H1 (cell line): ENCODE results near the gene SBF2. TPM values are rescaled to one million over a fixed set of nuclear protein-coding genes. Genes with fewer than 3 reads are reported as not detected.

Source experiments
- CTCF ChIA-PET: fragments of 300-600 bp; sonication (Branson Sonifier 250); formaldehyde crosslinking; loops from one replicate; lab custom pipeline; 2021; ENCODE audit not compliant: partially characterized antibody; lab: Charles Lee
- POLR2A ChIA-PET: fragments of 300-600 bp; sonication (Branson Sonifier 250); formaldehyde crosslinking; loops from one replicate; lab custom pipeline; 2021; ENCODE audit warnings: inconsistent platforms; ENCODE audit not compliant: partially characterized antibody; lab: Charles Lee
- DNase-seq, 2 experiments: peaks; one replicate each; pipeline versions ENCODE4 v3.0.0 to v3.0.0-alpha.2; 2010 to 2022; ENCODE audit warnings: low spot score in 2 of 2, low read depth in 1 of 2, mixed read lengths in 1 of 2
- FAIRE-seq: peaks from 2 replicates; lab custom pipeline; 2011; peaks lifted over from hg19 to GRCh38; lab: Jason Lieb, UNC
- H2AFZ ChIP-seq: 2 replicates; pipeline ENCODE4 v1.8.1; 2012; ENCODE audit warnings: low read length, inconsistent platforms
- H2AK5ac ChIP-seq: 2 replicates; pipeline ENCODE4 v1.6.1; 2013; ENCODE audit warnings: low read depth, low read length
- H2BK120ac ChIP-seq: replicated peaks from 2 replicates; pipeline ENCODE3; 2013; ENCODE audit warnings: low read depth, low read length, inconsistent platforms
- H2BK12ac ChIP-seq: 2 replicates; pipeline ENCODE4 v1.6.1; 2013; ENCODE audit warnings: low read depth, low read length
- H2BK15ac ChIP-seq: 2 replicates; pipeline ENCODE4 v1.6.1; 2013; ENCODE audit warnings: low read length
- H2BK20ac ChIP-seq: 2 replicates; pipeline ENCODE4 v1.6.1; 2013; ENCODE audit warnings: low read length
- H2BK5ac ChIP-seq: 2 replicates; pipeline ENCODE4 v1.6.1; 2013; ENCODE audit warnings: low read depth, low read length
- H3K14ac ChIP-seq: 2 replicates; pipeline ENCODE4 v1.6.1; 2013; ENCODE audit warnings: inconsistent platforms; ENCODE audit not compliant: insufficient read length
- H3K18ac ChIP-seq: 2 replicates; pipeline ENCODE4 v1.6.1; 2013; ENCODE audit warnings: low read length; ENCODE audit errors: extremely low read depth
- H3K23ac ChIP-seq: 2 replicates; pipeline ENCODE4 v1.6.1; 2013; ENCODE audit warnings: inconsistent platforms; ENCODE audit not compliant: insufficient read length
- H3K23me2 ChIP-seq: 2 replicates; pipeline ENCODE4 v1.6.1; 2013; ENCODE audit warnings: low read depth, low read length
- H3K27ac ChIP-seq: 2 replicates; pipeline ENCODE4 v1.6.1; 2011; ENCODE audit warnings: low read depth, low read length, inconsistent platforms
- H3K27me3 ChIP-seq, 4 experiments: replicated peaks in 1 of 4; 1 replicate in 1 of 4; 2 replicates in 3 of 4; pipeline versions ENCODE4 v1.6.1 to v1.8.1; 2011 to 2013; ENCODE audit warnings: low read length in 3 of 4, mild to moderate bottlenecking in 3 of 4, inconsistent platforms in 2 of 4, mixed read lengths in 2 of 4, moderate library complexity in 1 of 4; ENCODE audit not compliant: control insufficient read depth in 3 of 4, insufficient read depth in 3 of 4; ENCODE audit errors: extremely low read depth in 1 of 4
- H3K36me3 ChIP-seq, 4 experiments: 2 replicates each; pipeline versions ENCODE4 v1.6.1 to v1.8.1; 2011 to 2013; ENCODE audit warnings: mild to moderate bottlenecking in 4 of 4, low read length in 3 of 4, moderate library complexity in 2 of 4, control low read depth in 1 of 4, inconsistent platforms in 1 of 4; ENCODE audit not compliant: insufficient read depth in 4 of 4, control insufficient read depth in 2 of 4
- H3K4ac ChIP-seq: replicated peaks from 2 replicates; pipeline ENCODE3; 2013; ENCODE audit warnings: low read length, low read depth, mixed read lengths, inconsistent platforms; ENCODE audit not compliant: insufficient read length
- H3K4me1 ChIP-seq, 4 experiments: replicated peaks in 1 of 4; 1 replicate in 1 of 4; 2 replicates in 3 of 4; pipeline versions ENCODE4 v1.6.1 to v1.8.1; 2011 to 2013; ENCODE audit warnings: low read length in 3 of 4, inconsistent platforms in 2 of 4, mixed read lengths in 1 of 4; ENCODE audit not compliant: insufficient read depth in 4 of 4, control insufficient read depth in 3 of 4
- H3K4me2 ChIP-seq, 2 experiments: 2 replicates each; pipeline versions ENCODE4 v1.6.1 to v1.8.1; 2011 to 2013; ENCODE audit warnings: low read depth in 2 of 2, low read length in 2 of 2, control low read depth in 1 of 2, inconsistent platforms in 1 of 2, mild to moderate bottlenecking in 1 of 2; ENCODE audit not compliant: insufficient read depth in 1 of 2
- H3K4me3 ChIP-seq, 4 experiments: fragments of 200-600, 300-600 bp in 1 of 4; sonication (generic), shearing (Covaris generic), sonication (Bioruptor Twin) in 1 of 4; 2 replicates each; pipeline versions ENCODE4 v1.5.1 to v1.8.1; 2011 to 2016; ENCODE audit warnings: low read length in 4 of 4, low read depth in 3 of 4, control low read depth in 2 of 4, inconsistent platforms in 2 of 4, mild to moderate bottlenecking in 2 of 4, mixed read lengths in 1 of 4, moderate library complexity in 1 of 4; ENCODE audit not compliant: insufficient read depth in 2 of 4; ENCODE audit errors: extremely low read depth in 1 of 4
- H3K56ac ChIP-seq: replicated peaks from 2 replicates; pipeline ENCODE3; 2013; ENCODE audit warnings: low read depth, mild to moderate bottlenecking, mixed read lengths, low read length, inconsistent platforms; ENCODE audit not compliant: insufficient read length
- H3K79me1 ChIP-seq: 2 replicates; pipeline ENCODE4 v1.6.1; 2013; ENCODE audit warnings: low read depth, low read length, control low read depth
- H3K79me2 ChIP-seq, 2 experiments: 2 replicates each; pipeline versions ENCODE4 v1.6.1 to v1.8.1; 2012 to 2013; ENCODE audit warnings: low read length in 2 of 2, mild to moderate bottlenecking in 2 of 2, inconsistent platforms in 1 of 2; ENCODE audit not compliant: insufficient read depth in 2 of 2, control insufficient read depth in 1 of 2
- H3K9ac ChIP-seq, 4 experiments: replicated peaks in 1 of 4; 1 replicate in 1 of 4; 2 replicates in 3 of 4; pipeline versions ENCODE4 v1.6.1 to v1.8.1; 2011 to 2013; ENCODE audit warnings: low read depth in 3 of 4, low read length in 3 of 4, control low read depth in 2 of 4, mild to moderate bottlenecking in 2 of 4, moderate library complexity in 2 of 4, inconsistent platforms in 1 of 4; ENCODE audit errors: extremely low read depth in 1 of 4
- H3K9me3 ChIP-seq, 2 experiments: 2 replicates each; pipeline versions ENCODE4 v1.6.1 to v1.8.1; 2012 to 2013; ENCODE audit warnings: mild to moderate bottlenecking in 2 of 2, moderate library complexity in 2 of 2, control low read depth in 1 of 2, inconsistent platforms in 1 of 2, low read depth in 1 of 2, low read length in 1 of 2, mixed read lengths in 1 of 2; ENCODE audit not compliant: insufficient read depth in 2 of 2
- H4K20me1 ChIP-seq, 2 experiments: replicated peaks in 1 of 2; 2 replicates each; pipeline versions ENCODE3 to v1.8.1; 2011 to 2013; ENCODE audit warnings: inconsistent platforms in 2 of 2, low read length in 2 of 2, mild to moderate bottlenecking in 1 of 2; ENCODE audit not compliant: insufficient read depth in 2 of 2, control insufficient read depth in 1 of 2
- H4K5ac ChIP-seq: 2 replicates; pipeline ENCODE4 v1.6.1; 2013; ENCODE audit warnings: low read length, low read depth, mixed read lengths, inconsistent platforms; ENCODE audit not compliant: insufficient read length
- H4K8ac ChIP-seq: 2 replicates; pipeline ENCODE4 v1.8.0; 2013; ENCODE audit warnings: mild to moderate bottlenecking, moderate library complexity, low read length, inconsistent platforms; ENCODE audit not compliant: insufficient read depth; ENCODE audit errors: extremely low read depth
- H4K91ac ChIP-seq: replicated peaks from 2 replicates; pipeline ENCODE3; 2013; ENCODE audit warnings: low read length, mixed read lengths, inconsistent platforms; ENCODE audit not compliant: insufficient read length
- ATF2 ChIP-seq: IDR thresholded peaks from 2 replicates; pipeline ENCODE4 v1.6.1; 2012; ENCODE audit warnings: low read length, inconsistent platforms
- BRCA1 ChIP-seq: IDR thresholded peaks from 2 replicates; pipeline ENCODE4 v1.6.1; 2012; ENCODE audit warnings: low read depth, low read length, improper control_type of control experiment
- CBX5 ChIP-seq: fragments of 300-800, 300-1000 bp; sonication (generic); IDR thresholded peaks from 2 replicates; pipeline ENCODE4 v1.7.1; 2016; ENCODE audit warnings: antibody characterized with exemption, low read length, low read depth
- CHD1 ChIP-seq: IDR thresholded peaks from 2 replicates; pipeline ENCODE4 v1.6.1; 2012; ENCODE audit warnings: low read depth, low read length, improper control_type of control experiment
- CTBP2 ChIP-seq: IDR thresholded peaks from 2 replicates; pipeline ENCODE4 v1.7.0; 2011; ENCODE audit warnings: borderline replicate concordance, mild to moderate bottlenecking, moderate library complexity, mixed read lengths, low read length; ENCODE audit not compliant: insufficient read depth, insufficient read length
- FOSL1 ChIP-seq: IDR thresholded peaks from 2 replicates; pipeline ENCODE4 v1.6.1; 2011; ENCODE audit warnings: mild to moderate bottlenecking, low read depth, low read length, moderate library complexity; ENCODE audit not compliant: insufficient read depth
- GABPA ChIP-seq: IDR thresholded peaks from 2 replicates; pipeline ENCODE4 v1.6.1; 2011; ENCODE audit warnings: mild to moderate bottlenecking, low read length, moderate library complexity, borderline replicate concordance; ENCODE audit not compliant: insufficient read depth
- GTF2F1 ChIP-seq: IDR thresholded peaks from 2 replicates; pipeline ENCODE4 v1.6.1; 2012; ENCODE audit warnings: low read depth, low read length, improper control_type of control experiment, borderline replicate concordance
- NRF1 ChIP-seq: IDR thresholded peaks from 2 replicates; pipeline ENCODE4 v1.6.1; 2011; ENCODE audit warnings: mild to moderate bottlenecking, low read depth, low read length, improper control_type of control experiment
- SP2 ChIP-seq: IDR thresholded peaks from 2 replicates; pipeline ENCODE4 v1.6.1; 2012; ENCODE audit warnings: mild to moderate bottlenecking, low read length, inconsistent platforms
- TAF1 ChIP-seq: IDR thresholded peaks from 2 replicates; pipeline ENCODE4 v1.6.1; 2011; ENCODE audit warnings: mild to moderate bottlenecking, low read depth, low read length
- WGBS, 2 experiments: shearing (Covaris generic) in 1 of 2; methylation state at CpG; one replicate each; pipeline versions ENCODE4 v1.1.6 to v1.1.7; 2013 to 2015; ENCODE audit warnings: low lambda C conversion rate in 2 of 2, mixed read lengths in 2 of 2, inconsistent platforms in 1 of 2, low coverage in 1 of 2, missing lambda C conversion rate in 1 of 2; ENCODE audit not compliant: insufficient replicate concordance in 2 of 2, insufficient coverage in 1 of 2, insufficient read length in 1 of 2; ENCODE audit errors: extremely low coverage in 1 of 2, missing lambda C conversion rate in 1 of 2; 5-methylcytosine and 5-hydroxymethylcytosine counted together
- polyA plus RNA-seq, 7 experiments: library from polyadenylated mRNA; depleted of rRNA in 3 of 7; stranded (reverse) in 5 of 7; unstranded in 2 of 7; fragments of >200 nt in 5 of 7; fragments of 200-250 nt in 2 of 7; gene quantifications; 1 replicate in 5 of 7; 2 replicates in 1 of 7; 4 replicates in 1 of 7; pipeline versions ENCODE4 v1.2.1 to v1.2.3, GENCODE V29; 2011 to 2013; ENCODE audit warnings: missing spikeins in 2 of 7, mixed read lengths in 2 of 7
- total RNA-seq: library from RNA; stranded (reverse); fragmentation: NEBNext Ultra II Directional; extraction: Animal tissue kit (Norgen Biotek cat#: 25700); gene quantifications from 2 replicates; pipeline ENCODE4 v1.2.1, GENCODE V29; 2021

Gene SBF2
- total and polyA plus RNA-seq, 2 of the 8 experiments (the other 6 are each of a cell fraction or from before 2014, with no cell fraction given), result 36.7 to 50.5 TPM

GRCh38 chr11:9775398-9775779 is 518.6 kb downstream of the SBF2 start:
- H4K20me1 ChIP-seq, result no peaks in the 10 kb centered on the region
- FAIRE-seq (no peak), DNase-seq (no peak)
- no peaks in the 10 kb centered on the region for H3K23me2 ChIP-seq
- 53% methylated on average over 2 of the region's 2 CpGs; no CpG with 5 or more reads in 1 of the 2 experiments for WGBS, 2 experiments
- H3K36me3 ChIP-seq, result peaks cover 0 to 9% (median 7%) of the 10 kb centered on the region in 4 experiments; a peak in 4 of 8 replicates
- no peak overlapping the region for H3K23ac ChIP-seq
- no peaks in the 10 kb centered on the region for H3K79me2 ChIP-seq
- H3K27me3 ChIP-seq, result no peaks in the 10 kb centered on the region
- H4K91ac ChIP-seq, result no peak overlapping the region
- no peak overlapping the region for H2BK120ac ChIP-seq
- H3K4me3 ChIP-seq, result no peak overlapping the region
- POLR2A ChIA-PET, result interaction anchor here (0.7 kb wide), 1 partner anchor 959 kb away, joined by 3 read pairs; no protein-coding TSS in a partner anchor
- H3K4ac ChIP-seq, result no peak overlapping the region
- no peak overlapping the region for H2BK5ac ChIP-seq
- no peak overlapping the region for H2AFZ ChIP-seq
- H3K27ac ChIP-seq, result no peak overlapping the region
- H3K56ac ChIP-seq, result no peak overlapping the region
- H2BK15ac ChIP-seq, result no peak overlapping the region
- CTCF ChIA-PET, result interaction anchor here (1.0 to 2.6 kb wide), 2 partner anchors 16 to 197 kb away, joined by 3 to 9 read pairs; no protein-coding TSS in a partner anchor
- no peak overlapping the region for H4K8ac ChIP-seq
- H2BK20ac ChIP-seq, result no peak overlapping the region
- H3K79me1 ChIP-seq, result no peaks in the 10 kb centered on the region
- no peak overlapping the region for H2AK5ac ChIP-seq
- H3K14ac ChIP-seq, result no peak overlapping the region
- H2BK12ac ChIP-seq, result no peak overlapping the region
- H3K4me1 ChIP-seq, result peaks cover 2 to 10% (median 6%) of the 10 kb centered on the region in 4 experiments; a peak in 6 of 7 replicates
- no peak overlapping the region for H4K5ac ChIP-seq
- H3K4me2 ChIP-seq, result peak overlapping the region in 1 of 2 experiments; percentile 9; a peak in 1 of 4 replicates
- H3K18ac ChIP-seq, result no peak overlapping the region
- H3K9me3 ChIP-seq, result no peaks in the 10 kb centered on the region
- no peak overlapping the region for H3K9ac ChIP-seq
- no peak for TF ChIP-seq SP2
- TF ChIP-seq CBX5, result no peak
- TF ChIP-seq GABPA, result no peak
- no peak for TF ChIP-seq TAF1
- TF ChIP-seq CHD1, result no peak
- no peak for TF ChIP-seq FOSL1
- TF ChIP-seq GTF2F1, result no peak
- TF ChIP-seq BRCA1, result no peak
- no peak for TF ChIP-seq NRF1
- TF ChIP-seq ATF2, result no peak
- TF ChIP-seq CTBP2, result no peak
